GM21360 (cell line): ENCODE results near the gene KDM4B.
"Not testable (repeated sequence)": the region's sequence is repeated elsewhere in the genome, so short reads cannot be mapped to it uniquely, and the experiment has no call there.

Experiments used
- ATAC-seq: cut with Tn5 transposase; IDR thresholded peaks from one replicate; pipeline ENCODE4 v1.9.1; 2021; ENCODE audit warnings: mild to moderate bottlenecking, moderate library complexity; ENCODE audit not compliant: unreplicated experiment

KDM4B gene

GRCh38 chr19:4967738-4968461 is 1.0 kb upstream of the KDM4B start:
- no peak for ATAC-seq

DNA sequence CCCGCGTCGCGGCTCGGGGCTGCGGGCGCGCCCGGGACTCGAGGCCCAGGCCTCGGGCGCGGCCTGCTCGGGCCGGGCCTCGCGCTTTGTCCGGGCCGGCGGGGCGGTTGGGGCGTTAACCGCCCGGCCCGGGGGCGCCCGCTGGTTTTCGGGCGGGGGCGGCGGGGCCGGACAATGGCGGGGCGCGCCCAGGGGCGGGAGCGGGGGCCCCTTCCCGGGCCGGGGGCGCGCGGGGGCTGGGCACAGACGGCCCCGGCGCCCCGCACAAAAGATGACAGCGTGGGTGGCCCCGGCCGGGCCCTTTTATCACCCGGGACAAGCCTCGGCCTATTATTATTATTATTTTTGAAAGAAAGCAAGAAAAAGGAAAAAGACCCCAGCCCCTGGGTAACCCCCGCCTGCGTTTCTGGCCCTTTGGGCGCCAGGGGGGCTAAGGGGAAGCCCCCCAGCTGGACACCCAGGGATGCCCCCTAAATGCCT is 419 bp downstream of the KDM4B start:
- no peak for ATAC-seq

GRCh38 chr19:4969772-4970531 is 1.0 kb downstream of the KDM4B start:
- ATAC-seq, result no peak

GRCh38 chr19:4970558-4971423 is 1.9 kb downstream of the KDM4B start:
- ATAC-seq, result no peak

DNA sequence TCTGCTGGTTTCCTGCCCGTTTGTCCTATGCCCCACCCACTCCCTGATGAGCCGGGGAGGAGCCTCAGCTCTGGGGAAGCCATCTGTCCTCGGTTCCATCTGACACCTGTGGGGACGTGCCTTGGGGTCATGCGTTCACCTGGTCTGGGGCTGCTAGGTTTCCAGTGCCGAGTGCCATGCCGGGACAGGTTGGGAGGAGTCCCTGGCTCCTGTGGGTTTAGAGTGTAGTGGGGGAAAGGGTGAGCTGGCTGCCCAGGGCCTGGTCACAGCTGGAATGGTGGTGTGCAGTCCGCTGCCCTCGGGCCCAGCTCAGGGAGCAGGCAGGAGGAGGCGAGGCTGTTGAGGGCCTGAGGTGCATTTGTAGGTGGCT is 2.5 kb downstream of the KDM4B start:
- ATAC-seq, result no peak

GRCh38 chr19:4971816-4972495 is 3.0 kb downstream of the KDM4B start:
- ATAC-seq, result no peak

- ATAC-seq, result no peak
Measured at GRCh38 chr19:4972509-4973230, 3.8 kb downstream of the KDM4B start.

GRCh38 chr19:4974880-4975469 is 6.1 kb downstream of the KDM4B start:
- no peak for ATAC-seq

DNA sequence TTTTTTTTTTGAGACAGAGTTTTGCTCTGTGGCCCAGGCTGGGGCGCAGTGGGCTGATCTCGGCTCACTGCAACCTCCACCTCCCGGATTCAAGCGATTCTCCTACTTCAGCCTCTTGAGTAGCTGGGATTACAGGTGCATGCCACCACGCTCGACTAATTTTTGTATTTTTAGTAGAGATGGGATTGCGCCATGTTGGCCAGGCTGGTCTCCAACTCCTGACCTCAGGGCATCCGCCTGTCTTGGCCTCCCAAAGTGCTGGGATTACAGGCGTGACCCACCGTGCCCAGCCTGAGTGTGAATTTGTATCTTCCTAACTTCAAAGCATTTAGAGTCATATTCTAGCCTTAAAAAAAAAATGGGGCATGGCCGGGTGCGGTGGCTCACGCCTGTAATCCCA is 6.7 kb downstream of the KDM4B start:
- ATAC-seq, result not testable (repeated sequence)

DNA sequence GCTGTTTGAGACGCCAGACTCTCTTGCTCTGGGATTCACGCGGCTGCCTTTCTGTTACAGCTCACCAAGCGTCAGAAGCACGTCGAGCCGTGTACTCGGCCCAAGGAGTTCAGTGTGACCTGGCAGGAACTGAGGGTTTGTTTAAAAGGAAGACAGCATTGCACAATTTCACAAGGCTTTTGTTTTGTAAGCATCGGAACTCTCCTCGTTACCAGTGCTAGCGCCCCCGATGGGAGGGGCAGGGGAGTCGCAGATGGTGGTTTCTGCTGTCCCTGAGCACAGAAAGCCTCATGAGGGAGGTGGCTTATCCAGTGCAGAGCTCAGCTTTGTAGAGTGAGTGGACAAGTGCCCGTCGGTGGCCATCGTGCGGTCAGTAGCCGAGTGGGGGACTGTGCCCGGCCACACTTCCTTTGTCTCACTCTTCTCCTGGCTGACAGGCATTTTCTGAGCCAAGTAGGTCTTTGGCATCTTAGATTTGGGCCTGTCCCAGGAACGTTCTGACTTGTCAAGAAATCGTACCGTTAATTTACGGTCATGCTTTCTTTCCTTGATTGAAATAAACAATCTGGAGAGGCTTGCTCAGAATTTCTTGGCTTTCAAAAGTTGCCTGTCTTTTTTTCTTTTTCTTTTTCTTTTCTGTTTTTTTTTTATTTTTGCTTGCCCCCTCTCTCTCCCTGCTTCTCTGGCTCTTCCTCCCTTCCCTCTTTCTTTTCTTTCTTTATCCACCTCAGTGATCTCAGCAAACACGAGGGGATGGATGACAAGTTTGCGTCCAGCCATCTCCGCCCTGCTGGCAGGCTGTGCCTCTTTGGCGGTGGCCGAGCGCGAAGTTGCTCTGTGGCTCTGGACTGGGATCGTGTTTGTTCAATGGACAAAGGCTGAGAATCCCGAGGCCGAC is 7.7 kb downstream of the KDM4B start:
- no peak for ATAC-seq

- ATAC-seq, result no peak
Measured at GRCh38 chr19:4977299-4978174, 8.6 kb downstream of the KDM4B start.

- no peak for ATAC-seq
Measured at GRCh38 chr19:4979211-4979807, 10.4 kb downstream of the KDM4B start.

DNA sequence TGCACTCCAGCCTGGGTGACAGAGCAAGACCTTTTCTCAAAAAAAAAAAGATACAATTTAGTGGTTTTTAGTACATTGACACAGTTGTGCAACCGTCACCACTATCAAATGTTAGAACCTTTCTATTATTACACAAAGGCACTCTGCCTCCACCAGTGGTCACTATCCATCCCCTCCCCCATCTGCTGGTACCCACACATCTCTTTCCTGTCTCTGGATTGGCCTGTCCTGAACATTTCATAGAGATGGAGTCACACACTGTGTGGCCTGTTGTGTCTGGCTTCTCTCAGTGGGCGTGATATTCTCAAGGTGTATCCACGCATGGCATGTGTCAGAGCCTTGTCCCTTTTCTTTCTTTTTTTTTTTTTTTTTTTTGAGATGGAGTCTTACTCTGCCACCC is 11.2 kb downstream of the KDM4B start:
- ATAC-seq, result no peak

- no peak for ATAC-seq
Measured at GRCh38 chr19:4980838-4981680, 12.1 kb downstream of the KDM4B start.

- no peak for ATAC-seq
Measured at GRCh38 chr19:4981681-4981958, 12.7 kb downstream of the KDM4B start.

DNA sequence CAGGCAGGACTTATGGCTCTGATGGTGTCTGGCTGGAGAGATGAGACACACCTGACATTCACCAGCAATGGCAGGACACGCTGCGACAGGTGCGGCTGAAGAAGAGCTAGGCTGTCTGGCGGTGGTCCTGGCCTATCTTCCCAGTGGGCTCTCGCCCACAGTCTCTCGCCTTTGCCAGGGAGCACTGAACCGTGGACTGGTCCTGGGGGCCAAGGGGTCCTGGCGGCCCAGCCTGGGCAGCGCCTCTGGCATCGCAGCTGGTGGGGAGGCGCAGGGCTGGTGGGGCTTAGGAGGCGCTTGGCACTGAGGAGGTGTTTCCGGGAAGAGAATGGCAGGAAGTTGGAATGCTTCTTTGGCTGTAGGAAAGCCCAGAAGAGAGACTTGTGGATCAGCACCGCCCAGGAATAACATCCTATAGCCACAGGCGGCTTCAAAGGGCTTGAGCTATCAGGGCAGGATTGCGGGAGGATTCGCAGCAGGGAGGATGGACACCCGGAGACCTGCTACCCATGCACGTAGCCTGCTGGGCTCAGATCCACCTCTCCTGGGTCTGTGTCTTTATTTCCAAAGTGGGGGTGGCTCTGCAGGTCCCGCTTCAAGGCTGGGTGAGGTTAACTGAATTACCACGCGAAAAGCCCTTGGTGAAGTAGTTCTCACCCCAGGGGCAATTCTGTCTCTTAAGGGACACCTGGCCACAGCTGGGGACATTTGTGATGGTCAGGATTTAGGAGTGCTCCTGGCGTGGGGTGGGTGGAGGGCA is 14.6 kb downstream of the KDM4B start:
- ATAC-seq, result no peak
